Activated CD4-positive, CD25-positive, alpha-beta regulatory T cell treated with anti-CD3 and anti-CD28 coated beads, Interleukin-2, amount 50 U/mL, for 72 hours (primary cell): Measurements from ENCODE around the gene HOXB4.

Experiments
- DNase-seq: peaks from one replicate; pipeline ENCODE4 v3.0.0; 2021

HOXB4 gene

GRCh38 chr17:48569674-48570324, 8.4 kb downstream of the HOXB4 start:
- no peak for DNase-seq

GRCh38 chr17:48569240-48569582, 8.9 kb downstream of the HOXB4 start:
- no peak for DNase-seq

- no peak for DNase-seq
Measured at GRCh38 chr17:48568499-48569239, 9.5 kb downstream of the HOXB4 start.

DNA sequence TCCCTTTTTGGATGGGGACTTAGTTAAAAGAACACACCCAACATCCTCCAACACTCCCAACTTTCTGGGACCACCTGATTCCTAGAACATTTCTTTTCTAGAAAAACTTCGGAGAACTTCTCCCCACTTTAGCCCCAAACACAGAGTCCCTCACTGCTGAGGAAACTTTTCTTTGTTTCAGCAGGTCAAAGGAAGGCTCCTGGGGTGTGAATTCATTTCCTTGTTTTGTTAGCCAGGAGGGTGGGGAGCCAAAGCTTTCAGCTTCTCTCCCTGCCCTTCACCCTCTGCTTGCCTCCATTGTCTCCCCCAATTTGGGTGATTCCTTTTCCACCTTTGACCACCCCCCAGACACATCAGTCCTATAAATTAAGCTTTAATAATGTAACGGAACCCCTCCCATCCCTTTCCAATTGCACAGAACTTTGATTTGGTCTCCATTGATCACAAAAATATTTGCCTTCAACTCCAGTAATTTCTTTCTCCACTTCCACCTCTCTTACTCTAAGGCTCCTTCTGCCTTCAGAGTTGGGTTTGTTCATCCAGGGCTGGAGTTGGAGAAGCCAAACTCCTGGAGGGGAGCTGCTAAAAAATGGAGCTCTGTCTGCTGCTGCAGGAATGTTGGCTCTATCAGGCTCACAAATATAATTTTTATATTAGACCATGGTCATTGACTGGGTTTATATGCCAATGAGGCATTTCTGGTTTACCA, 10.3 kb downstream of the HOXB4 start:
- DNase-seq = no peak

GRCh38 chr17:48567209-48567608, 10.9 kb downstream of the HOXB4 start:
- no peak for DNase-seq

GRCh38 chr17:48566717-48567116, 11.4 kb downstream of the HOXB4 start:
- DNase-seq = no peak

GRCh38 chr17:48565925-48566710, 12.0 kb downstream of the HOXB4 start:
- no peak for DNase-seq

- DNase-seq = no peak
Measured at GRCh38 chr17:48565022-48565554, 13.1 kb downstream of the HOXB4 start.

- DNase-seq = no peak
Measured at GRCh38 chr17:48564188-48565021, 13.7 kb downstream of the HOXB4 start.

- DNase-seq = no peak
Measured at GRCh38 chr17:48563867-48564187, 14.3 kb downstream of the HOXB4 start.

- no peak for DNase-seq
Measured at GRCh38 chr17:48563385-48563838, 14.7 kb downstream of the HOXB4 start.

DNA sequence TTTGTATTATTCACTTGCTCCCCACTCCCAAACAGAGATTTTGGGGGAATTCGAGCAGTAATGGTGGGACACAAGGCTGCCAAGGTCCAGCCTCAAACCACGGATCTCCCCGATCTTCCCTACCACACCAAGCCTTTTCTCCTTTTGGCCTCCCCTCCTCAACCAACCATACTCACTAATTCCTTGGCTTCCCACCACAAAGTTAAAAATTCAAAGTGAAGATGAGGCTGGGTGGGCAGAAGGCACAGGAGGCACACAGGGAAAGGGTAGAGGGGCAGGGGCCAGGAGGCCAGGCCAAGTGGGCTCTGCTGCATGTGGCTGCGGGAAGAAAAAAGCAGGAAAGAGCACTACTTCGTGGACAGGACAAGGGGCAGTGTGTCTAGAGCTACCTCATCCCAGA, 15.2 kb downstream of the HOXB4 start:
- DNase-seq = no peak

DNA sequence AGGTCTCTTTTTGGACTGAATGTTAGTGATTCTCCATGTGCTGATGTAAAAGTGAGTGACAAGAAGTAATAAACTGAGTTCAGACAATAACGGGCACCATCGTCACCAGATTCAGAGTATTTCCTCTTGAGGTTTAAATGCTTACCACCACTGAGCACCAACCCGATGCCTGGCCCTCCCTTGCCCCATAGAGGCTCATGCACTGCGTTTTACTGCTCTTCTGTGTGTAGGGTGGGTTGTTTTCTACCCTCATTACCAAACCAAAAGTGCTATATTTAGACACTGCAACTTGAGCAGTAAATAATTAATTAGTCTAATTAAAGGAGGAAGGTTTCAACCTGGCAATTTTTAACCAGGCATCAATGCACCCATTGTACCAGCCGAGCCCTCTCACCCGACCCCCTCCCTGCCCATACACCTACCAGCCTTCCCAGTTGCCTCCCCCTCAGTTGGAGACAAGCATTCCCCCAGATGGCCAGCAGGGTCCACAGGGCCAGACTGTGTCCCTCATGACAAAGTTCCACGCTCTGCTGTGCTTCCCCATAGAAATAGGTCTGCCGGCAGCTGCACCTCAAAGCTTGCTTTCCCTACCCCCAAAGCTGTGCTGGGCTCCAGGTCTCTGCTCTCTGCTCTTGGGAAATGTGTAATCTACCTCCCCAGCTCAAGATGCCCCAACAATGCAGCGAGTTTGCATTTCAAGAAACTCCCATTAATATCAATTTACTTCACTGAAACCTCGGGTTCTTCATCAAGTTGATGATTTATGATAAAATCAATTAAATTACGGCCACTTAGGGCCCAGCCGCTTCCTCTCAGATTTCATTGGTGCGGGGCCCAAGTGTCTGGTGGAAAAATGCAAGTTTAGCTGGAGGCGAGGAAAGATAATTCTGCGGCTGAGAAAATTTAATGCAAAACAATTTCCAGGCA, 16.0 kb downstream of the HOXB4 start:
- DNase-seq = no peak

- no peak for DNase-seq
Measured at GRCh38 chr17:48559840-48560817, 18.0 kb downstream of the HOXB4 start.

DNA sequence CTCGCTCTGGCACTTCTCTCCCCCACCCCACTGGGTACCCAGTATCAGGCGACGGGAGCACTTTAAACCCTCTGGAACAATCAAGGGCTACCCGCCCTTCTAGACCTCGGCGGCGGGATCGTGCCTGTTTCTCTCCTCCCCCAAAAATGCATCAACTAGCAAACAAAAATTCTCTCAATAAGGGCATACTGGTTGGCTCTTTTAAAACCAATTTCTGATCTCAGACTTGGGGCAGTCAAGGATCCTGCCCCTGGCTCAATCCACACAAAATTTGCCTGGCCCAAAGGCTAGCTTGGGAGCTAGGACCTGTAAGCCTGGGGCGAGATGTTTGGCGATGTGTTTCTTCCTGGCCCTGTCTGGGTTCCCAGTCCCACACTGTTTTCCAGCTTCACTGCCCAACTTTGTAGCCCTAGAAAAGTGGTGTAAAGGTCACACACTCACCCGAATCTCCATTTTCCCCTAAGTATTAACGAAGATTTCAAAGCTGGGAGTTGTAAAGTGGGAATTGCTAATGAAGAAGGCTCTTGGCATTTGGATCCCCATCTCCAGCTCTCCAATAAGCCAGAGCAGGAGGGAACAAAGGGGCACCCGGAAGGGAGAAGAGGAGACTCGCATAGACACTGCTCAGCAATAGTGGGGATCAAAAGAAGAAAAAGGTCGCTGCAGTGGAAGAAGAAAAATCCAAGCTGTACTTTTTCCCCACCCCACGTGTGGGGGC, 18.9 kb downstream of the HOXB4 start:
- no peak for DNase-seq

GRCh38 chr17:48558831-48559121, 19.4 kb downstream of the HOXB4 start:
- DNase-seq = no peak

GRCh38 chr17:48558057-48558830, 19.9 kb downstream of the HOXB4 start:
- no peak for DNase-seq
